Endometrial microvascular endothelial cells (primary cell): ENCODE measurements around the gene GFRA4. TPM values are rescaled to one million over a fixed set of nuclear protein-coding genes. Genes with fewer than 3 reads are reported as not detected.

ENCODE experiments used
- in situ Hi-C: cut with HindIII; loops from 2 replicates; pipeline ENCODE4 v1.10.0; 2017; ENCODE audit warnings: low sequenced_read_pairs, low pct_unique_long_range_greater_than_20kb; ENCODE audit errors: inconsistent ontology term
- total RNA-seq: library from RNA; depleted of rRNA; stranded (reverse); fragments of >200 nt; gene quantifications from one replicate; pipeline ENCODE4 v1.2.3, GENCODE V29; 2015; ENCODE audit errors: inconsistent ontology term

GFRA4 gene
- total RNA-seq, 1 donor from 2014 or later: not detected

GRCh38 chr20:3678856-3679720 lies 15.9 kb upstream of the GFRA4 start:
- in situ Hi-C loops: no loop called here

GRCh38 chr20:3678198-3678597 lies 15.0 kb upstream of the GFRA4 start:
- in situ Hi-C loops: no loop called here

GRCh38 chr20:3677733-3678132 lies 14.5 kb upstream of the GFRA4 start:
- in situ Hi-C loops: no loop called here

- in situ Hi-C loops: no loop called here
Observed at GRCh38 chr20:3674995-3675900, 12.0 kb upstream of the GFRA4 start.

- in situ Hi-C loops: no loop called here
Observed at GRCh38 chr20:3674447-3674846, 11.2 kb upstream of the GFRA4 start.

GRCh38 chr20:3673221-3674070 lies 10.2 kb upstream of the GFRA4 start:
- in situ Hi-C loops: no loop called here

GRCh38 chr20:3672547-3673171 lies 9.5 kb upstream of the GFRA4 start:
- in situ Hi-C loops: no loop called here

GRCh38 chr20:3671986-3672546 lies 8.9 kb upstream of the GFRA4 start:
- in situ Hi-C loops: no loop called here

- in situ Hi-C loops: no loop called here
Observed at GRCh38 chr20:3670945-3671344, 7.7 kb upstream of the GFRA4 start.

GRCh38 chr20:3670511-3670910 lies 7.3 kb upstream of the GFRA4 start:
- in situ Hi-C loops: no loop called here

- in situ Hi-C loops: no loop called here
Observed at GRCh38 chr20:3669710-3670367, 6.6 kb upstream of the GFRA4 start.

GRCh38 chr20:3667434-3668037 lies 4.3 kb upstream of the GFRA4 start:
- in situ Hi-C loops: no loop called here

GRCh38 chr20:3663858-3664257 lies 659 bp upstream of the GFRA4 start:
- in situ Hi-C loops: no loop called here

- in situ Hi-C loops: no loop called here
Observed at GRCh38 chr20:3661814-3662665, 1.2 kb downstream of the GFRA4 start.

GRCh38 chr20:3661060-3661813 lies 2.0 kb downstream of the GFRA4 start:
- in situ Hi-C loops: no loop called here
